K562 (cell line): ENCODE measurements around the gene OR10P1. TPM values are rescaled to one million over a fixed set of nuclear protein-coding genes. Genes with fewer than 3 reads are reported as not detected.
"Not testable (repeated sequence)": the region's sequence is repeated elsewhere in the genome, so short reads cannot be mapped to it uniquely, and the experiment has no call there.

Experiments used
- ATAC-seq: fragments of 200-7000 bp; cut with Tn5 transposase; 3 replicates; pipeline ENCODE4 v1.9.1; 2020; ENCODE audit warnings: moderate library complexity
- Bru-seq: library from RNA; stranded (reverse); fragments of 400-500 nt; gene quantifications from one replicate; lab custom pipeline; 2021; lab: Mats Ljungman, UMichigan
- BruChase-seq, 2 experiments: library from RNA; stranded (reverse); fragments of 400-500 nt; gene quantifications; one replicate each; lab custom pipeline; 2021; lab: Mats Ljungman, UMichigan
- BruUV-seq: library from RNA; stranded (reverse); fragments of 400-500 nt; replicated peaks from 2 replicates; lab custom pipeline; 2021; lab: Mats Ljungman, UMichigan
- CTCF ChIA-PET: fragments of 300-600 bp; formaldehyde crosslinking; extraction: SDS; loops from one replicate; lab custom pipeline; 2021; ENCODE audit warnings: low intra/inter-chr PET ratio; lab: Yijun Ruan, JAX
- POLR2A ChIA-PET: fragments of 300-600, 350-650 bp; sonication (Branson Sonifier 250); formaldehyde crosslinking; extraction: SDS; loops from one replicate; lab custom pipeline; 2021; ENCODE audit warnings: antibody characterized with exemption, inconsistent platforms; lab: Yijun Ruan, JAX
- DNase-seq, 4 experiments: peaks; one replicate each; pipeline versions ENCODE4 v3.0.0 to v3.0.0-alpha.2; 2011 to 2018; ENCODE audit warnings: low spot score in 3 of 4, mixed read lengths in 3 of 4; ENCODE audit errors: extremely low read depth in 1 of 4
- FAIRE-seq: peaks from 2 replicates; lab custom pipeline; 2011; peaks lifted over from hg19 to GRCh38; lab: Jason Lieb, UNC
- H2AFZ ChIP-seq: 2 replicates; pipeline ENCODE4 v1.6.0; 2011; ENCODE audit warnings: low read depth, low read length, control low read depth, inconsistent platforms
- H3K27ac ChIP-seq: fragments of 200-600 bp; 3 replicates; pipeline ENCODE4 v1.8.0; 2011; ENCODE audit warnings: low read depth, mild to moderate bottlenecking, control low read depth, inconsistent platforms, low read length, moderate library complexity, mixed read lengths; ENCODE audit errors: extremely low read depth
- H3K27me3 ChIP-seq, 2 experiments: fragments of 300-600 bp in 1 of 2; 2 replicates in 1 of 2; 3 replicates in 1 of 2; pipeline versions ENCODE4 v1.6.0 to v1.8.0; 2011; ENCODE audit warnings: inconsistent platforms in 2 of 2, low read length in 2 of 2, mild to moderate bottlenecking in 1 of 2, mixed read lengths in 1 of 2, moderate library complexity in 1 of 2; ENCODE audit not compliant: control insufficient read depth in 2 of 2, insufficient read depth in 2 of 2
- H3K36me3 ChIP-seq: fragments of 300-600 bp; 3 replicates; pipeline ENCODE4 v1.8.0; 2011; ENCODE audit warnings: mild to moderate bottlenecking, low read length, inconsistent platforms; ENCODE audit not compliant: control insufficient read depth, insufficient read depth
- H3K4me1 ChIP-seq, 2 experiments: fragments of 200-600 bp in 1 of 2; replicated peaks in 1 of 2; 2 replicates in 1 of 2; 3 replicates in 1 of 2; pipeline versions ENCODE4 v1.5.1 to v1.8.0; 2011; ENCODE audit warnings: inconsistent platforms in 2 of 2, low read length in 2 of 2, mild to moderate bottlenecking in 1 of 2, mixed read lengths in 1 of 2, moderate library complexity in 1 of 2; ENCODE audit not compliant: control insufficient read depth in 2 of 2, insufficient read depth in 2 of 2
- H3K4me2 ChIP-seq: 2 replicates; pipeline ENCODE4 v1.6.1; 2011; ENCODE audit warnings: low read length, control low read depth, inconsistent platforms, mixed read lengths; ENCODE audit not compliant: insufficient read depth
- H3K4me3 ChIP-seq: fragments of 200-600 bp; sonication (generic), shearing (Covaris generic); 2 replicates; pipeline ENCODE4 v1.5.1; 2016; ENCODE audit warnings: control low read depth, inconsistent platforms
- H3K79me2 ChIP-seq: fragments of 200-600 bp; 3 replicates; pipeline ENCODE4 v1.8.0; 2011; ENCODE audit warnings: low read length, inconsistent platforms; ENCODE audit not compliant: control insufficient read depth, insufficient read depth
- H3K9ac ChIP-seq, 2 experiments: 2 replicates each; pipeline versions ENCODE4 v1.6.0 to v1.6.1; 2011; ENCODE audit warnings: low read depth in 2 of 2, low read length in 2 of 2, control low read depth in 1 of 2, inconsistent platforms in 1 of 2, mild to moderate bottlenecking in 1 of 2, mixed read lengths in 1 of 2; ENCODE audit not compliant: insufficient read depth in 1 of 2
- H3K9me1 ChIP-seq: one replicate; pipeline ENCODE4 v1.6.0; 2011; ENCODE audit warnings: inconsistent platforms, mild to moderate bottlenecking, low read length, moderate library complexity; ENCODE audit not compliant: control insufficient read depth, insufficient read depth
- H3K9me3 ChIP-seq: replicated peaks from 2 replicates; pipeline ENCODE4 v1.5.1; 2011; ENCODE audit warnings: low read depth, low read length, inconsistent platforms; ENCODE audit not compliant: control insufficient read depth, insufficient read depth
- H4K20me1 ChIP-seq: replicated peaks from 2 replicates; pipeline ENCODE4 v1.6.1; 2011; ENCODE audit warnings: low read length, inconsistent platforms, mixed read lengths; ENCODE audit not compliant: control insufficient read depth, insufficient read depth
- HDGF ChIP-seq: fragments of 450-650 bp; IDR thresholded peaks from 2 replicates; pipeline ENCODE4 v1.6.1; 2016
- KDM2B ChIP-seq: fragments of 250-450 bp; sonication (Bioruptor Pico); IDR thresholded peaks from 2 replicates; pipeline ENCODE4 v1.8.0; 2021; ENCODE audit warnings: mild to moderate bottlenecking, moderate library complexity
- NRF1 ChIP-seq, 2 experiments: fragments of 450-650 bp; IDR thresholded peaks in 1 of 2; conservative IDR thresholded peaks in 1 of 2; 2 replicates each; pipeline ENCODE4 v1.6.1; 2014; ENCODE audit warnings: mild to moderate bottlenecking in 2 of 2
- TCFL5 ChIP-seq: fragments of 250-450 bp; sonication (Bioruptor Pico); conservative IDR thresholded peaks from 2 replicates; pipeline ENCODE4 v1.6.1; 2021; ENCODE audit warnings: mild to moderate bottlenecking, moderate library complexity, matching md5 sums
- WGBS: fragments of 100-300 bp; shearing (Covaris generic); methylation state at CpG from one replicate; pipeline ENCODE4 v1.1.6; 2016; ENCODE audit warnings: low coverage, mixed read lengths; ENCODE audit not compliant: insufficient coverage; ENCODE audit errors: missing lambda C conversion rate; 5-methylcytosine and 5-hydroxymethylcytosine counted together
- in situ Hi-C: fragments of 300-500 bp; cut with MboI; formaldehyde crosslinking; loops from 4 replicates; pipeline ENCODE4 v1.15.0; 2018; ENCODE audit warnings: inconsistent platforms, mixed read lengths
- intact Hi-C: fragments of 100-400 bp; cut with micrococcal nuclease; formaldehyde crosslinking; loops from 2 replicates; pipeline ENCODE4 v1.14.2; 2022
- long read RNA-seq, 3 experiments: library from polyadenylated mRNA in 2 of 3; library from RNA in 1 of 3; unstranded in 2 of 3; stranded (forward) in 1 of 3; transcript quantifications; one replicate each; pipeline ENCODE4 v2.0.0, GENCODE V29; 2019 to 2022
- polyA minus RNA-seq, 3 experiments: library from RNA; depleted of rRNA, polyadenylated mRNA; stranded (reverse); fragments of >200 nt; gene quantifications; 2 replicates each; pipeline ENCODE4 v1.2.3, GENCODE V29; 2011
- polyA plus RNA-seq, 8 experiments: library from polyadenylated mRNA; depleted of rRNA in 4 of 8; stranded (reverse) in 5 of 8; unstranded in 3 of 8; fragments of >200 nt; fragmentation: Nextera tagmentation in 2 of 8; fragmentation: Illumina TruSeq in 1 of 8; extraction: Ambion mirVana in 2 of 8; extraction: Trizol in 1 of 8; gene quantifications; 2 replicates each; pipeline versions ENCODE4 v1.2.1 to v1.2.3, GENCODE V29; 2011 to 2014; ENCODE audit warnings: inconsistent platforms in 1 of 8, missing spikeins in 1 of 8
- total RNA-seq, 7 experiments: library from RNA; depleted of rRNA in 6 of 7; stranded (reverse); fragments of >200 nt in 6 of 7; fragmentation: Illumina TruSeq in 2 of 7; extraction: Trizol in 2 of 7; gene quantifications; 2 replicates each; pipeline versions ENCODE4 v1.2.1 to v1.2.3, GENCODE V29; 2011 to 2021; ENCODE audit warnings: low replicate concordance in 1 of 7

Gene OR10P1
- total RNA-seq (2011; cell fraction: chromatin; rRNA removed; ENCODE audit: low replicate concordance), result not detected in 2 replicates
- total RNA-seq (2011; cell fraction: nucleolus; rRNA removed), result not detected in 2 replicates
- not detected in 2 replicates for total RNA-seq (2011; cell fraction: nucleoplasm; rRNA removed)
- total RNA-seq (2014; rRNA removed) (not detected in 2 replicates), total RNA-seq (2014; rRNA removed; fragmentation: Illumina TruSeq; extraction: Trizol) (not detected in 2 replicates), total RNA-seq (2015; rRNA removed; fragmentation: Illumina TruSeq; extraction: Trizol) (not detected in 2 replicates), total RNA-seq (2021) (not detected in 2 replicates), polyA plus RNA-seq (2011; rRNA removed) (not detected in 2 replicates), polyA plus RNA-seq (2014; fragmentation: Illumina TruSeq; extraction: Trizol) (not detected in 2 replicates), polyA plus RNA-seq (2014; fragmentation: Nextera tagmentation; extraction: Ambion mirVana) (not detected), polyA plus RNA-seq (2014; rRNA removed) (not detected in 2 replicates), polyA minus RNA-seq (2011; rRNA and poly(A)+ RNA removed) (not detected in 2 replicates), Bru-seq, nascent RNA (not detected), BruChase-seq, experiment 1, labeled RNA remaining after a 2-hour chase (not detected), BruChase-seq, experiment 2, labeled RNA remaining after a 6-hour chase (not detected)
- polyA plus RNA-seq (2011; cell fraction: cytosol; rRNA removed), result not detected in 2 replicates
- not detected in 2 replicates for polyA plus RNA-seq (2011; cell fraction: nucleus; rRNA removed)
- polyA plus RNA-seq (2012), result not detected in 2 replicates
- polyA minus RNA-seq (2011; cell fraction: cytosol; rRNA and poly(A)+ RNA removed), result not detected in 2 replicates
- not detected in 2 replicates for polyA minus RNA-seq (2011; cell fraction: nucleus; rRNA and poly(A)+ RNA removed)
- long read RNA-seq, experiment 1, result 0 reads
- long read RNA-seq, experiment 2, result 0 reads
- long read RNA-seq, experiment 3, result 0 reads

- ChIA-PET CTCF (no interaction called here), POLR2A (no interaction called here)
- H3K27me3 ChIP-seq, result peaks cover 18 to 34% of the 10 kb centered on the region in 2 experiments; a peak in 4 of 5 replicates
- no peaks in the 10 kb centered on the region for H3K79me2 ChIP-seq
- WGBS, result 6% methylated on average over 6 of the region's 6 CpGs
- H2AFZ ChIP-seq, result no peak within 1 kb of the TSS
- no peak for FAIRE-seq
- H3K4me2 ChIP-seq, result no peak within 1 kb of the TSS
- no TSS peak for BruUV-seq
- H3K9me1 ChIP-seq, result no peaks in the 10 kb centered on the region
- no peak within 1 kb of the TSS for H3K4me3 ChIP-seq
- no peak within 1 kb of the TSS for H3K9ac ChIP-seq
- ATAC-seq, result no peak
- TF ChIP-seq HDGF, result no peak
- TF ChIP-seq TCFL5 (CRISPR knock-in tag), result no peak
- no peak for TF ChIP-seq KDM2B
- TF ChIP-seq NRF1 (conservative IDR thresholded peaks at IDR 0.05 in 1 of 2, IDR thresholded peaks at IDR 0.05 in 1 of 2), result no peak
- H3K4me1 ChIP-seq, result no peaks in the 10 kb centered on the region
- no peak within 1 kb of the TSS for H3K27ac ChIP-seq
- no peak for DNase-seq
- H4K20me1 ChIP-seq, result 0 out of 2 replicates have a peak, but pooled peaks cover 4% of the 10 kb centered on the region
- no peaks in the 10 kb centered on the region for H3K36me3 ChIP-seq
- intact Hi-C loops, result no loop called here
- in situ Hi-C loops, result no loop called here
- H3K9me3 ChIP-seq, result no peaks in the 10 kb centered on the region
These were observed at the start of gene OR10P1 for GRCh38 chr12:55636853-55637252. Gene OR10P1 (plus strand): TSS chr12:55636892. CDS start chr12:55636892, 0 bp downstream.

DNA sequence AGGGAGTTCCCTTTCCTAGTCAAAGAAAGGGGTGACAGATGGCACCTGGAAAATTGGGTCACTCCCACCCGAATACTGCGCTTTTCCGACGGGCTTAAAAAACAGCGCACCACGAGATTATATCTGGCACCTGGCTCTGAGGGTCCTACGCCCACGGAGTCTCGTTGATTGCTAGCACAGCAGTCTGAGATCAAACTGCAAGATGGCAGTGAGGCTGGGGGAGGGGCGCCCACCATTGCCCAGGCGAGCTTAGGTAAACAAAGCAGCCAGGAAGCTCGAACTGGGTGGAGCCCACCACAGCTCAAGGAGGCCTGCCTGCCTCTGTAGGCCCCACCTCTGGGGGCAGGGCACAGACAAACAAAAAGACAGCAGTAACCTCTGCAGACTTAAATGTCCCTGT, 46.5 kb upstream of the OR10P1 start:
- H2AFZ ChIP-seq, H3K4me3 ChIP-seq, POLR2A ChIA-PET, H3K79me2 ChIP-seq, H3K27me3 ChIP-seq, H3K9me1 ChIP-seq, H3K36me3 ChIP-seq, H3K4me1 ChIP-seq, H3K27ac ChIP-seq, in situ Hi-C loops, H3K9me3 ChIP-seq, ATAC-seq, CTCF ChIA-PET, H3K9ac ChIP-seq, BruUV-seq, H3K4me2 ChIP-seq, intact Hi-C loops, H4K20me1 ChIP-seq, FAIRE-seq, DNase-seq: not testable (repeated sequence)
- WGBS, result 0% methylated on average over 5 of the region's 12 CpGs
